Measurements from ENCODE around the gene FAR1.
"Not testable (repeated sequence)": the region's sequence is repeated elsewhere in the genome, so short reads cannot be mapped to it uniquely, and the experiment has no call there.

The FAR1 gene

GRCh38 chr11:13638422-13638821 is 30.0 kb upstream of the FAR1 start:
- TF ChIP-seq CTCF (IDR thresholded peaks at IDR 0.05; ENCODE audit: low read depth, low read length) = no peak
- no peak overlapping the region for H3K4me3 ChIP-seq (ENCODE audit: low read depth, low read length)

GRCh38 chr11:13644997-13645687 is 23.3 kb upstream of the FAR1 start:
- no peak overlapping the region for H3K4me3 ChIP-seq (ENCODE audit: low read depth, low read length)
- no peak for TF ChIP-seq CTCF (IDR thresholded peaks at IDR 0.05; ENCODE audit: low read depth, low read length)

- TF ChIP-seq CTCF (IDR thresholded peaks at IDR 0.05; ENCODE audit: low read depth, low read length) = no peak
- no peak overlapping the region for H3K4me3 ChIP-seq (ENCODE audit: low read depth, low read length)
These were observed 21.1 kb upstream of the FAR1 start for GRCh38 chr11:13647391-13647790.

- TF ChIP-seq CTCF (IDR thresholded peaks at IDR 0.05; ENCODE audit: low read depth, low read length) = no peak
- no peak overlapping the region for H3K4me3 ChIP-seq (ENCODE audit: low read depth, low read length)
These were observed 18.8 kb upstream of the FAR1 start for GRCh38 chr11:13649619-13650018.

- H3K4me3 ChIP-seq (ENCODE audit: low read depth, low read length) = not testable (repeated sequence)
These were observed 17.0 kb upstream of the FAR1 start for GRCh38 chr11:13651515-13651914.

- TF ChIP-seq CTCF (IDR thresholded peaks at IDR 0.05; ENCODE audit: low read depth, low read length) = no peak
These were observed 7.3 kb upstream of the FAR1 start for GRCh38 chr11:13661074-13661623.

GRCh38 chr11:13663631-13664071 is 4.8 kb upstream of the FAR1 start:
- no peak overlapping the region for H3K4me3 ChIP-seq (ENCODE audit: low read depth, low read length)
- TF ChIP-seq CTCF (IDR thresholded peaks at IDR 0.05; ENCODE audit: low read depth, low read length) = no peak

More at GRCh38 chr11:13661074-13661623, 7.3 kb upstream of the FAR1 start:
- no peak overlapping the region for H3K4me3 ChIP-seq (ENCODE audit: low read depth, low read length)
